GM19452 (cell line): ENCODE measurements around the gene PALLD.

Source experiments
- ATAC-seq: cut with Tn5 transposase; IDR thresholded peaks from one replicate; pipeline ENCODE4 v1.9.1; 2021; ENCODE audit not compliant: unreplicated experiment

The PALLD gene

GRCh38 chr4:168642591-168642990 lies 145.7 kb downstream of the PALLD start:
- ATAC-seq = no peak

- no peak for ATAC-seq
Measured at GRCh38 chr4:168643111-168643795, 146.4 kb downstream of the PALLD start.

- no peak for ATAC-seq
Measured at GRCh38 chr4:168643796-168644159, 146.9 kb downstream of the PALLD start.

GRCh38 chr4:168646001-168646768 lies 149.3 kb downstream of the PALLD start:
- ATAC-seq = no peak

GRCh38 chr4:168647646-168648375 lies 151.0 kb downstream of the PALLD start:
- no peak for ATAC-seq

GRCh38 chr4:168648494-168648893 lies 151.6 kb downstream of the PALLD start:
- no peak for ATAC-seq

GRCh38 chr4:168648929-168649328 lies 152.1 kb downstream of the PALLD start:
- ATAC-seq = no peak

GRCh38 chr4:168651374-168651773 lies 154.5 kb downstream of the PALLD start:
- no peak for ATAC-seq

GRCh38 chr4:168651864-168652263 lies 155.0 kb downstream of the PALLD start:
- ATAC-seq = no peak

GRCh38 chr4:168652755-168653154 lies 155.9 kb downstream of the PALLD start:
- no peak for ATAC-seq

GRCh38 chr4:168654104-168654847 lies 157.4 kb downstream of the PALLD start:
- no peak for ATAC-seq

GRCh38 chr4:168654848-168655174 lies 158.0 kb downstream of the PALLD start:
- no peak for ATAC-seq

- ATAC-seq = no peak
Measured at GRCh38 chr4:168655182-168655581, 158.3 kb downstream of the PALLD start.

- ATAC-seq = no peak
Measured at GRCh38 chr4:168656055-168656660, 159.3 kb downstream of the PALLD start.

GRCh38 chr4:168656946-168657473 lies 160.2 kb downstream of the PALLD start:
- no peak for ATAC-seq

- no peak for ATAC-seq
Measured at GRCh38 chr4:168658751-168659150, 161.9 kb downstream of the PALLD start.

- no peak for ATAC-seq
Measured at GRCh38 chr4:168659741-168660465, 163.1 kb downstream of the PALLD start.

- ATAC-seq = no peak
Measured at GRCh38 chr4:168662297-168662984, 165.6 kb downstream of the PALLD start.

GRCh38 chr4:168664242-168664891 lies 167.5 kb downstream of the PALLD start:
- no peak for ATAC-seq
